Kidney (tissue), 14 donors: ENCODE measurements around the gene CA5A. TPM values are rescaled to one million over a fixed set of nuclear protein-coding genes. Genes with fewer than 3 reads are reported as not detected.

ENCODE experiments used
- DNase-seq, 5 donors: peaks; one replicate each; pipeline ENCODE4 v3.0.0-alpha.2; 2013 to 2020
- FAIRE-seq: peaks from 2 replicates; lab custom pipeline; 2012; peaks lifted over from hg19 to GRCh38; lab: Jason Lieb, UNC
- H3K27ac ChIP-seq, 2 donors: one replicate each; pipeline ENCODE4 v1.7.0; 2013; ENCODE audit warnings: low read depth in 2 of 2, low read length in 2 of 2, inconsistent platforms in 1 of 2
- H3K27me3 ChIP-seq: one replicate; pipeline ENCODE4 v1.7.1; 2013; ENCODE audit warnings: low read length, inconsistent platforms; ENCODE audit not compliant: control insufficient read depth, insufficient read depth
- H3K36me3 ChIP-seq, 3 donors: one replicate each; pipeline versions ENCODE4 v1.7.0 to v1.7.1; 2013; ENCODE audit warnings: low read length in 3 of 3, control low read depth in 1 of 3, inconsistent platforms in 1 of 3; ENCODE audit not compliant: insufficient read depth in 3 of 3, control insufficient read depth in 2 of 3
- H3K4me1 ChIP-seq, 3 donors: one replicate each; pipeline versions ENCODE4 v1.7.0 to v1.7.1; 2013; ENCODE audit warnings: low read length in 3 of 3, inconsistent platforms in 1 of 3, low read depth in 1 of 3; ENCODE audit not compliant: control insufficient read depth in 2 of 3, insufficient read depth in 2 of 3
- H3K4me3 ChIP-seq, 3 donors: one replicate each; pipeline versions ENCODE4 v1.7.0 to v1.8.1; 2013; ENCODE audit warnings: low read length in 3 of 3, control low read depth in 1 of 3, inconsistent platforms in 1 of 3
- H3K9ac ChIP-seq, 3 donors: one replicate each; pipeline versions ENCODE4 v1.7.0 to v1.7.1; 2013; ENCODE audit warnings: low read length in 3 of 3, control low read depth in 1 of 3, inconsistent platforms in 1 of 3
- H3K9me3 ChIP-seq, 3 donors: one replicate each; pipeline versions ENCODE4 v1.7.0 to v1.7.1; 2013; ENCODE audit warnings: low read length in 3 of 3, control low read depth in 1 of 3, inconsistent platforms in 1 of 3; ENCODE audit not compliant: control insufficient read depth in 2 of 3, insufficient read depth in 1 of 3
- intact Hi-C: fragments of 100-400 bp; cut with DNase I; formaldehyde crosslinking; loops from one replicate; pipeline ENCODE4 v1.11.1; 2022
- polyA plus RNA-seq: library from polyadenylated mRNA; stranded (reverse); fragments of 350-450 nt; fragmentation: Illumina TruSeq; extraction: RNeasy Lipid Tissue Mini Kit (QIAGEN cat#74804); gene quantifications from one replicate; pipeline ENCODE4 v1.2.3, GENCODE V29; 2014; ENCODE audit warnings: low read depth, low replicate concordance; ENCODE audit not compliant: insufficient read depth
- total RNA-seq: library from RNA; stranded (reverse); fragmentation: NEBNext Ultra II Directional; extraction: Animal tissue kit (Norgen Biotek cat#: 25700); gene quantifications from one replicate; pipeline ENCODE4 v1.2.1, GENCODE V29; 2021
- TF ChIP-seq, protein P1 (sequence below): IDR thresholded peaks from 3 replicates; pipeline ENCODE4 v1.5.1; 2012; ENCODE audit warnings: mild to moderate bottlenecking, moderate library complexity, borderline replicate concordance; ENCODE audit not compliant: insufficient read depth; ENCODE audit errors: extremely low read depth
- donor health status: control.
- donor health status: control.
- donor health status: control.
- donor health status: control.
- donor health status: control.
- donor health status: DM: yes; HTN: yes; CAD: no.
- donor health status: Normal renal cell carcinoma (clear cell type).

The CA5A gene
- total and polyA plus RNA-seq, 2 donors from 2014 or later: not detected

DNA sequence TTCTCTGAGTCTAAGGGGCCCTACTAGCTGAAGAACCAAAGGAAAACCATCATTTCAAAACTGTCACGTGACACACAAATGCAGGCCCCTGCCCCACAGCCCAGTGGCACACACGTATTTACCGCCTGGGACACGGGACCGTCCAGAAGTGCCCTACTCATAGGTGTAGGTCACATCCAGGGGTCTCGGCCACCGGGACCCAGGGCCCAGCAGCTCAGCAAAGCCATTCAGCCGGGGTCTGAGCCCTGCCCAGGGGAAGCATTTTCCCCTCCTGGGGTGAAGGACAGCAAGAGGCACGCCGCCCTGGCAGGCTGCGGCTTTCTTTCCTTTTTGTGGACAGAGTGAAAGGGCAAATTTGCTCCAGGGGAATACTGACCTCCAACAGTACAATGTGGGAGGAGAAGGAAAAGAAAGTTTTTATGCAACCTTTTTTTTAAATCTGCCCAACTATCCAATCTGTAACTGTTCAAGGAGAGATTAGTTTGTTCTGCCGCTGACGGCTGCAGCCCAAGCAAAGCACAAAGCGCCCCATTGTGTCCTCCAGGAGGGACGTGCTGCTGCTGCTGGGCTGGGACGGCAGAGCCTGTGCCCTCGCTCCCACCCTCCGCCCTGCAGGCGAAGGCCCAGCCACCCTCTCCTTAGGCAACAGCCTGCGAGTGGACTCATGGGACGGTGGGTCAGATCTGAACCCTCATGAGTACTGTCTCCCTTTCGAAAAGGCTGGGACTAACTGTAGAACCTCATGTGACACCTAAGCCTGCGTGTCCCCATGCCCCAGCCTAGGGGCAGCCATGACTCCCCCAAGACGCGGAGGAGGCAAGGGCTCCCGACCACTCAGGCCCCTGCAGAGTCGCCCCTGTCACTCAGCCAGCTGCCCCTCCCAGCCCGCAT is 88.3 kb downstream of the CA5A start:
- peak overlapping the region in 1 of 2 donors; percentile 43 for H3K27ac ChIP-seq
- no peak overlapping the region for H3K9ac ChIP-seq

DNA sequence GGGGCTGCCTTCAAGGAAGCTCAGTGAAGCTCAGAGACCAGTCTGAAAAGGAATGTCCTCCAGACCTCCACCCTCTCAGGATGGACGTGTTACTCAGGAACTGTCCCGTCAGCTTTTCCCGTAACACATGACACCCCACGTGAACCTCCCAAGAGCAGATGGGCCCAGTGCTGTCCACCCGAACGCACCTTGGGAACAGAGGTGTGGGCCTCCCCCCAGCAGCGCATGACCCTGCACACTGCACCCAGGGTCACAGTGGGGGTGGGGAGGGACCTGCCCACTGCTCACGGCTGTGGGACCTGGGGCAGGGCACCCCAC is 88.9 kb downstream of the CA5A start:
- Histone ChIP-seq H3K4me3 (no peak overlapping the region), H3K9ac (no peak overlapping the region), H3K4me1 (peaks cover 0 to 3% (median 0%) of the 10 kb centered on the region in 3 donors), H3K36me3 (no peaks in the 10 kb centered on the region), H3K9me3 (no peaks in the 10 kb centered on the region), H3K27ac (no peak overlapping the region), H3K27me3 (no peaks in the 10 kb centered on the region)
- TF ChIP-seq, protein P1, sequence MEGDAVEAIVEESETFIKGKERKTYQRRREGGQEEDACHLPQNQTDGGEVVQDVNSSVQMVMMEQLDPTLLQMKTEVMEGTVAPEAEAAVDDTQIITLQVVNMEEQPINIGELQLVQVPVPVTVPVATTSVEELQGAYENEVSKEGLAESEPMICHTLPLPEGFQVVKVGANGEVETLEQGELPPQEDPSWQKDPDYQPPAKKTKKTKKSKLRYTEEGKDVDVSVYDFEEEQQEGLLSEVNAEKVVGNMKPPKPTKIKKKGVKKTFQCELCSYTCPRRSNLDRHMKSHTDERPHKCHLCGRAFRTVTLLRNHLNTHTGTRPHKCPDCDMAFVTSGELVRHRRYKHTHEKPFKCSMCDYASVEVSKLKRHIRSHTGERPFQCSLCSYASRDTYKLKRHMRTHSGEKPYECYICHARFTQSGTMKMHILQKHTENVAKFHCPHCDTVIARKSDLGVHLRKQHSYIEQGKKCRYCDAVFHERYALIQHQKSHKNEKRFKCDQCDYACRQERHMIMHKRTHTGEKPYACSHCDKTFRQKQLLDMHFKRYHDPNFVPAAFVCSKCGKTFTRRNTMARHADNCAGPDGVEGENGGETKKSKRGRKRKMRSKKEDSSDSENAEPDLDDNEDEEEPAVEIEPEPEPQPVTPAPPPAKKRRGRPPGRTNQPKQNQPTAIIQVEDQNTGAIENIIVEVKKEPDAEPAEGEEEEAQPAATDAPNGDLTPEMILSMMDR: no peak
- intact Hi-C loops: no loop called here
- DNase-seq (no peak), FAIRE-seq (no peak)

More for the DNA sequence above, 88.3 kb downstream of the CA5A start:
- FAIRE-seq (no peak), DNase-seq (peak in 1 of 5 donors; percentile 48)
- H3K4me1 ChIP-seq: peaks cover 0 to 3% (median 0%) of the 10 kb centered on the region in 3 donors
- TF ChIP-seq, protein P1: no peak
- no peaks in the 10 kb centered on the region for H3K36me3 ChIP-seq
- no peak overlapping the region for H3K4me3 ChIP-seq
- intact Hi-C loops: no loop called here
- H3K27me3 ChIP-seq: no peaks in the 10 kb centered on the region
- no peaks in the 10 kb centered on the region for H3K9me3 ChIP-seq

DNA sequence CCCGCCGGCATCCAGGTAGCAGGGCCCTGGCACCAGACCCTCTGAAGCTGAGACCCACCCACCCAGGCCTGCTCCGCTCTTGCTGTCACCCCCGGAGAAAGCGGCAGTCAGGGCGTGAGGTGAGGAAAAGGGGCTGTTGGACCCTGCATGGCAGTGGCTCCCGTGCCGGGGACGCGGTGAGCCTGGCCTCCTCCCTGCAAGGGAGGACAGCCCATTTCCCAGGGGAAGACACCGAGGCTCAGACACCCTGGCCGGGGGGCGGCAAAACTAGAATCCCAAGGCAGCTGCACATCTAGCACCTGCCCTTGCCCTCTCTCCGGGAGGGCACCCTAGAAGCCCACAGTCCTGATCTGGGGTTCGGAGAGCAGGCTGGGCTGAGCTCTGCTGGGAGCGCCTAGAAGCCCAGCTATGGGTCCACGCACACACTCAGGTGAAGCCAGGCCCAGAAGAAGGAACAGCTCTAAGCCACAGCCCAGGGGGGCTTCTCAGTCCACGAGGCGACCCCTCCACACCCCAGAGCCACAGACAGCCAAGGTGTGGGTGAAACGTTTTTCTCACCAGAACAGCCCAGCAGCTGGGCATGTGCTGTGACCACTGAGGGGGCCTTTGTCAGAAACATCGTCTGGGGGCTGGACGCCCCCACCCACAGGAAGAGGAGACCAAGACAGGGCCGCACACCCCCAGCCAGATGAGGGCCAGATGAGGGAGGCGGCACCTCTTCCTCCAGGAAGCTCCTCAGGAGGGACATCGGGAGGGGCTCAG is 89.4 kb downstream of the CA5A start:
- Histone ChIP-seq H3K4me3 (no peak overlapping the region), H3K27ac (no peak overlapping the region), H3K36me3 (no peaks in the 10 kb centered on the region), H3K4me1 (peaks cover 0 to 3% (median under 1%) of the 10 kb centered on the region in 3 donors), H3K9ac (no peak overlapping the region), H3K27me3 (no peaks in the 10 kb centered on the region), H3K9me3 (no peaks in the 10 kb centered on the region)
- intact Hi-C loops: no loop called here
- FAIRE-seq (no peak), DNase-seq (no peak)
- TF ChIP-seq, protein P1: no peak
